Lower lobe of right lung (tissue), 2 donors: Measurements from ENCODE around the gene RAB38. TPM values are rescaled to one million over a fixed set of nuclear protein-coding genes. Genes with fewer than 3 reads are reported as not detected.

Source experiments
- ATAC-seq, 2 donors: fragments of 200-7000 bp; cut with Tn5 transposase; one replicate each; pipeline ENCODE4 v1.9.1; 2020 to 2022; ENCODE audit warnings: mild to moderate bottlenecking in 2 of 2, moderate library complexity in 2 of 2
- DNase-seq: peaks from one replicate; pipeline ENCODE4 v3.0.0-alpha.2; 2020
- H3K27ac ChIP-seq: fragments of 200-600 bp; one replicate; pipeline ENCODE4 v1.8.0; 2022
- H3K27me3 ChIP-seq: fragments of 200-600 bp; one replicate; pipeline ENCODE4 v1.8.0; 2022; ENCODE audit warnings: low read depth
- H3K36me3 ChIP-seq: fragments of 200-600 bp; one replicate; pipeline ENCODE4 v1.8.0; 2022; ENCODE audit warnings: mild to moderate bottlenecking
- H3K4me1 ChIP-seq: fragments of 200-600 bp; one replicate; pipeline ENCODE4 v1.8.0; 2022
- H3K4me3 ChIP-seq: fragments of 200-600 bp; one replicate; pipeline ENCODE4 v1.8.0; 2022; ENCODE audit warnings: mild to moderate bottlenecking
- H3K9me3 ChIP-seq: fragments of 200-600 bp; one replicate; pipeline ENCODE4 v1.8.0; 2022
- intact Hi-C: fragments of 100-400 bp; cut with DNase I; formaldehyde crosslinking; loops from one replicate; pipeline ENCODE4 v1.11.0; 2022
- total RNA-seq: library from RNA; stranded (reverse); fragmentation: NEBNext Ultra II Directional; extraction: Animal tissue kit (Norgen Biotek cat#: 25700); gene quantifications from one replicate; pipeline ENCODE4 v1.2.1, GENCODE V29; 2021
- TF ChIP-seq, protein P1 (sequence below): fragments of 200-600 bp; IDR thresholded peaks from one replicate; pipeline ENCODE4 v1.8.0; 2022; ENCODE audit warnings: antibody characterized with exemption, mild to moderate bottlenecking
- donor health status: DM: no; HTN: yes; CAD: no; lungs with severe emphysema.

The RAB38 gene
- total RNA-seq, 1 donor from 2014 or later = 10.9 TPM

DNA sequence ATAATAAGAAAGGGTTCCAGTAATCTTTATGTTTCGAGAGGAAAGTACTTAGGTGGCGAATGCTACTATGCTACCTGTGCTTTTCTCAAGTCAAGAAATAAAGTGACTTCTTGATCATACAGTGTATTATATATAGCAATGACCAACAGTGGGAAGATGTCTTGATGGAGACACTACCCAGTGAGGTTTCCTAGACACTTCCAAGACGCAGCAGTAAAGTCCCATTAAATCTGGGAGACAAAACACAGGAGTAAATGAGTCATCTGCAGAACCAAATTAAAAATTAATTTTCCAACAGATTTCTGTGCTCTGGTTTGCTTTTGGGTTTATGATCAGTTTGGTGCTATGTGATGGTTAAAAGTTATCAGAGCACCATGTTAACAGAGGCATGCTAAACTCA is 29.1 kb upstream of the RAB38 start:
- no peak for DNase-seq
- TF ChIP-seq, protein P1, sequence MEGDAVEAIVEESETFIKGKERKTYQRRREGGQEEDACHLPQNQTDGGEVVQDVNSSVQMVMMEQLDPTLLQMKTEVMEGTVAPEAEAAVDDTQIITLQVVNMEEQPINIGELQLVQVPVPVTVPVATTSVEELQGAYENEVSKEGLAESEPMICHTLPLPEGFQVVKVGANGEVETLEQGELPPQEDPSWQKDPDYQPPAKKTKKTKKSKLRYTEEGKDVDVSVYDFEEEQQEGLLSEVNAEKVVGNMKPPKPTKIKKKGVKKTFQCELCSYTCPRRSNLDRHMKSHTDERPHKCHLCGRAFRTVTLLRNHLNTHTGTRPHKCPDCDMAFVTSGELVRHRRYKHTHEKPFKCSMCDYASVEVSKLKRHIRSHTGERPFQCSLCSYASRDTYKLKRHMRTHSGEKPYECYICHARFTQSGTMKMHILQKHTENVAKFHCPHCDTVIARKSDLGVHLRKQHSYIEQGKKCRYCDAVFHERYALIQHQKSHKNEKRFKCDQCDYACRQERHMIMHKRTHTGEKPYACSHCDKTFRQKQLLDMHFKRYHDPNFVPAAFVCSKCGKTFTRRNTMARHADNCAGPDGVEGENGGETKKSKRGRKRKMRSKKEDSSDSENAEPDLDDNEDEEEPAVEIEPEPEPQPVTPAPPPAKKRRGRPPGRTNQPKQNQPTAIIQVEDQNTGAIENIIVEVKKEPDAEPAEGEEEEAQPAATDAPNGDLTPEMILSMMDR = no peak
- H3K4me1 ChIP-seq = no peaks in the 10 kb centered on the region

DNA sequence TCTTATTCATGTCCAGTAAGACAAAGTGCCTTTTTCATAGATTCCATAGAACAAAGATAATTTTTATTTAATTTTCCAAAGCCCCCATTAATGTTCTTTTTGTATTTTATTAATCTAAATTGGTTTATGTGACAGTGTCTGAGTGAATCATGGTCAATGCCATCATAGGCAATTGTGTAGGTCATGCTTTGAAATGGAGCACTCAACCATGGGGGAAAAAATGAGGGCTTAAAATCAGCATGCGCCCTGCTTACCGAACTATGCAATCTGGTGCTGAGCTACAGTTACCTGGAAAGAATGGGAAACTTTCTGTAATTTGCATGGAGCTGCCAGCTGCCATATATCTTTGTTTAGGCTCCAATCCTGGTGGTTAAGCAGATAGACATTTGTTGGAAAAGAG is 28.4 kb upstream of the RAB38 start:
- intact Hi-C loops = no loop called here
- DNase-seq = no peak
- TF ChIP-seq, protein P1 = no peak

More for the DNA sequence above, 29.1 kb upstream of the RAB38 start:
- intact Hi-C loops = no loop called here
- H3K27me3 ChIP-seq = no peaks in the 10 kb centered on the region
- ATAC-seq = no peak
- H3K36me3 ChIP-seq = no peaks in the 10 kb centered on the region
- H3K4me3 ChIP-seq = no peak overlapping the region
- H3K9me3 ChIP-seq = no peaks in the 10 kb centered on the region
- H3K27ac ChIP-seq = no peak overlapping the region

DNA sequence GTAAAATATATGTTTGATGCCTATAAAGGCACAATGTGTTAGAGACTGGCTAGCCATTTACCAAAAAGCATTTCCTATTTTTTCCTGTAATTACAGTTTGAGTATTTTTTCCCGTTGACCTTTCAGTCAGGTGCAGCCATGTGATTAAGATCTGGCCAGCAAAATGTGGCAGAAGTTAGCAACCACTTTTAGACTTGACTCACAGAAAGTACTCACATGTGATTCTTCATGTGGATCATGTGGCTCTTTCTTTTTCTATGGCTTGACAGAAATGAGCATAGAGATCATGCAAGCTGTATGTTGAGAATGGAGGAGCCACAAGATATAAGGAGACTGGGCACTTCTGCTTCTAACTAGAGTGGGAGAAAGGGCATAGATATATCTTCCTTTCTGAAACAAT is 27.3 kb upstream of the RAB38 start:
- H3K27ac ChIP-seq = no peak overlapping the region
- no peak for ATAC-seq
- no peaks in the 10 kb centered on the region for H3K27me3 ChIP-seq
- H3K36me3 ChIP-seq = no peaks in the 10 kb centered on the region
- intact Hi-C loops = no loop called here
- no peak overlapping the region for H3K4me3 ChIP-seq
- DNase-seq = no peak
- H3K4me1 ChIP-seq = no peaks in the 10 kb centered on the region
- H3K9me3 ChIP-seq = no peaks in the 10 kb centered on the region
- TF ChIP-seq, protein P1 = no peak

More for the DNA sequence above, 28.4 kb upstream of the RAB38 start:
- H3K4me3 ChIP-seq = no peak overlapping the region
- no peak for ATAC-seq
- no peak overlapping the region for H3K27ac ChIP-seq
- no peaks in the 10 kb centered on the region for H3K4me1 ChIP-seq
- no peaks in the 10 kb centered on the region for H3K9me3 ChIP-seq
- no peaks in the 10 kb centered on the region for H3K27me3 ChIP-seq
- H3K36me3 ChIP-seq = no peaks in the 10 kb centered on the region

DNA sequence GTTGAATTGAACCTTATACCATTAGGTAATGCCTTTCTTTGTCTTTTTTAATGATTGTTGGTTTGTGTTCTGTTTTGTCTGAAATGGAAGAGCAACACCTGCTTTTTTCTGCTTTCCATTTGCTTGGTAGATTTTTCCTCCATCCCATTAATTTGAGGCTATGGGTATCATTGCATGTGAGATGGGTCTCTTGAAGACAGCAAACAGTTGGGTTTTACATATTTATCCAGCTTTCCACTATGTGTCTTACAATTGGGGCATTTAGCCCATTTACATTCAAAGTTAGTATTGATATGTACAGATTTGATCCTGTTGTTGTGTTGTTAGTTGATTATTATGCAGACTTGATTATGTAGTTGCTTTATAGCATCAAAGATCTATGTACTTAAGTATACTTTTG is 21.1 kb upstream of the RAB38 start:
- no peaks in the 10 kb centered on the region for H3K36me3 ChIP-seq
- H3K9me3 ChIP-seq = peaks cover 11% of the 10 kb centered on the region
- no peak overlapping the region for H3K4me3 ChIP-seq
- no peak overlapping the region for H3K27ac ChIP-seq
- DNase-seq (no peak), ATAC-seq (no peak)
- intact Hi-C loops = no loop called here
- no peaks in the 10 kb centered on the region for H3K4me1 ChIP-seq
- TF ChIP-seq, protein P1 = no peak
- no peaks in the 10 kb centered on the region for H3K27me3 ChIP-seq

DNA sequence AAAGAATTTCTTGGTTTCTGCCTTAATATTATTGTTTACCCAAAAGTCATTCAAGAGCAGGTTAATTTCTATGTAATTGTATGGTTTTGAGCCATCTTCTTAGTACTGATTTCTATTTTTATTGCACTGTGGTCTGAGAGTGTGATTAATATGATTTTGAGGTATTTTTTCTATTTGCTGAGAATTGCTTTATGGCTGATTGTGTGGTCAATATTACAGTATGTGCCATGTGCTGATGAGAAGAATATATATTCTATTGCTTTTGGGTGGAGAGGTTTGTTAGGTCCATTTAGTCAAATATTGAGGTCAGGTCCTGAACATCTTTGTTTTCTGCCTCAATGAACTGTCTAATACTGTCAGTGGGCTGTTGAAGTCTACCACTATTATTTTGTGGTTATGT is 20.7 kb upstream of the RAB38 start:
- TF ChIP-seq, protein P1 = no peak
- no peaks in the 10 kb centered on the region for H3K36me3 ChIP-seq
- no peaks in the 10 kb centered on the region for H3K4me1 ChIP-seq
- no peak for DNase-seq
- H3K4me3 ChIP-seq = no peak overlapping the region
- intact Hi-C loops = no loop called here
- no peak for ATAC-seq
- no peaks in the 10 kb centered on the region for H3K27me3 ChIP-seq
- H3K27ac ChIP-seq = no peak overlapping the region
- H3K9me3 ChIP-seq = peaks cover 11% of the 10 kb centered on the region

DNA sequence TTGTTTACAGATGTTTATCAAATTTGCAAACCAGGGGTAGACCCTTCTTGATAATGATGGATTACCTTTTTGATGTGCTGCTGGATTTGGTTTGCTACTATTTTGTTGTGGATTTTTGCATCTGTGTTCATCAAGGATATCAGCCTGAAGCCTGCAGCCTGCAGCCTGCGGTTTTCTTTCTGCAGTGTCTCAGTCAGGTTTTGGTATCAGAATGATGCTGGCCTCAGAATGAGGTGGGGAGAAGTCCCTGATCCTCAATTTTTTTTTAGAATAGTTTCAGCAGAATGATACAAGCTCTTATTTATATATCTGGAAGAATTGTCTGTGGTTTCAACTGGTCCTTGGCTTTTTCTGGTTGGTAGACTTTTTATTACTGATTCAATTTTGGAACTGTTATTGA is 19.7 kb upstream of the RAB38 start:
- ATAC-seq = no peak
- intact Hi-C loops = no loop called here
- Histone ChIP-seq H3K36me3 (no peaks in the 10 kb centered on the region), H3K4me1 (no peaks in the 10 kb centered on the region), H3K4me3 (no peak overlapping the region), H3K9me3 (peaks cover 11% of the 10 kb centered on the region), H3K27ac (no peak overlapping the region), H3K27me3 (no peaks in the 10 kb centered on the region)
- TF ChIP-seq, protein P1 = no peak
- no peak for DNase-seq
